NCI-H82 treated with DMSO at 0.1 percent for 48 hours (cell line): ENCODE results near the gene SND1.

Experiments
- DNase-seq: peaks from one replicate; lab custom pipeline; 2025; ENCODE audit not compliant: unreplicated experiment; lab: John Stamatoyannopoulos, UW

The SND1 gene

GRCh38 chr7:128007303-128007680 is 355.3 kb downstream of the SND1 start:
- DNase-seq = no peak

DNA sequence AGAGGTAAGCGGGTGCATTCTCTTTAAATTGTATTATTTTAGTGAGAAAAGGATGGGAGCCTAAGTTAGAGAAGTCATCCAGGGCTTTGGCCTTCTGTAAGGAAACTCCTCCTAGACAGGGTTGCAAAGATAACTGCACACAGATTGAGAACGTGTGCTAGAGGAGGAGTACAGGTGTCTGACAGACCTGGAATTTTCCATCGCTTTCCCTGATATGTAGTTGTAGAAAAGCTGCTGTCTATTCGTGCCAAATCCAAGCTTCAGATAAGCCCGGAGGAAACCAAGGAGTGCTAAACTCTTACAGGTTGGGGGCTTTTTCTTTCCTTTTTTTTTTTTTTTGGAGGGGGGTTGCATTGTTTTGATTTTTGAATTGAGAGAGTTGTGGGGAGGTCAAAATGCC is 356.1 kb downstream of the SND1 start:
- no peak for DNase-seq

DNA sequence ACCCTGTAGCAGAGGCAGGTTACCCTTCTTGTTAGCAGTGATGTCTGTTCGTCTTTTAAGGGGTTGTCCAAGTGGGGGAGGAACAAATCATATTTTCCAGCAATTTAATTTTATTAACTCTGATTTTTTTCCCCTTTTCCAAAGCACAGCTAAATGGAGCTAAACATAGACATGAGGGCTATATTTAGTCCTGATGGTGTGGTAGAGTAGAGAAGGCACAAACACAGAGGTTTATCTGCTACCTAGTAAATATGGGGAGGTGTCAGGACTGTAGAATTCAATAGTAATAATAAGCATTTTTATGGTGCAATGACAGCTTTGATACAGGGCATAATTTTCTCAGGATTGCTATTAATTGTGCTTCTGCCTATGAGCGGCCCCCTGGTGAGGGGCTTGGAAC is 356.8 kb downstream of the SND1 start:
- no peak for DNase-seq

DNA sequence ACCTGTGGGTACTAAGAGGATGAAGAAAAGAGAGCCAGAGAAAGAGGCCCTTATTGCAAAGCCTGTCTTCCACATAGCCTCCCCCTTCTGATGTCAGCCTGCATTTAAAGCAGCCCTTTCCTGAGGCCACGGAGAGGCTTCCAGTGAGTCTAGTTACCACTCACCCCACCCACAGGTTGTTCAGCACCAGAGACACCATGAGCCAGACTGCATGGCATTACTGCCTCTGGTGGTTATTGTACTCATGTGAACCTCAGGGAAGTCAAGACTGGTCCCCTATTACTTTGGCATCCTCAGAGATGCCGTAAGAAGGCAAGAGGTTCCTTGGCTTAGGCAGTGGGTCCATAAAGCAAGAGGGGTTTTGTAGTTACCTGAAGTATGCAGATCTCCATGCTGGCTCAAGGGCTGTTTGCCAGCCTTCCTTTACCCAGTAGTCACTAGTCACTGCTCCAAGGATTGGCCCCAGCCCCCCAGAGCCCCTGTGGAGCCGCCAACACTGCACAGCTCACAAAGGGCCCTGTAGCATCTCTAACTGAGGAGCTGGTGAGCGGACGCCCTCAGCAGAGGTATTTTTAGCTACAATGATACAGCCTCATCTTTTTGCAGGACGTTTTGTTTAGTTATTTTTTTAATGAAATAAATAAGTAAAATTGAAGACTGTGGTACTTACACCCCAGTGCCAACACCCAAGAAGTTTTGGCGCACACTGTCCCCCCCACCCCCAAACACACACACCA is 358.6 kb downstream of the SND1 start:
- no peak for DNase-seq

DNA sequence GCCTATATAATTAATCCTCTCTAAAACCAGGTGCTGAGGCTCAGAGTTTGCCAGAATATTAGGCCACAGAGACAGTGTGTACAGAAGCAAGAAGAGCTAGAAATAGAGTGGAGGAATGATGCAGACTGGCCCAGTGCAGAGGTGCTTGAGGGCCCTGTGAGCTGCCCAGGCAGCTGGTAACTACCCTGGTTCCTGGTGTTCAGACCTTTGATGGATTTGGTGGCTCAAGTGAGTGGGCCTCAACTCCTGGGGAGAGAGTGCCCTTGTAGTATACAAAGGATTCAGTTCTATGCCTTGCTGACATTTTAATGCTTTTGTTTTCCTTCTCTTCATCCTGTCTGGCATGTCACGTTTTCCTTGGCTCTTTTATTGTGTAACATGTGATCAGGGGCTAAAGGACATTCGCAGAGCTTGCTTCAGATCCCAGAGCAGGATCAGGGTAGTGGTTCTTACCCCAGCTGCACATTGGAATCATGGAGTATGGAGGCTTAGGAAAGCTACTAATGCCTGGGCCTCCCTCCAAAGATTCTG is 359.2 kb downstream of the SND1 start:
- DNase-seq = no peak

DNA sequence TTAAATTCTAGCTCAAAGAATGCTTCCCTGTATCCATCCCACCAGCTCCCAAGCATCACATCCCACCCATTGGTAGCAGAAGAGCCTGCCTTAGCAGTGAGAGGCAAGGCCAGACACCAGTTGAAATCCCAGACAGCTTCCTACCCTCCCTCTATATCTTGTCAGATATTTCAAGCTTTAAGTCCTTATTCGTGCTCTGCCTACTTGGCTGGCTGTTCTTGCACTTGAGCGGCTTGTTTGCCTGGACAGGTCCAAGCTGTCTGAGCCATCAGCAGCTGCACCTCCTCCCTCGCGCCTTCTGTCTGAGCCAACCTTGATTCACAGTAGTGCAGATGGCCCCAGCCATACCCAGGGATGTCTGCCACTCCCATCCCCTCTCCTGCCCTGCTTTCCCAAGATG is 362.8 kb downstream of the SND1 start:
- no peak for DNase-seq

GRCh38 chr7:128017460-128017859 is 365.5 kb downstream of the SND1 start:
- no peak for DNase-seq

- DNase-seq = no peak
These were observed 366.2 kb downstream of the SND1 start for GRCh38 chr7:128017862-128018845.

- no peak for DNase-seq
These were observed 367.3 kb downstream of the SND1 start for GRCh38 chr7:128019288-128019687.

DNA sequence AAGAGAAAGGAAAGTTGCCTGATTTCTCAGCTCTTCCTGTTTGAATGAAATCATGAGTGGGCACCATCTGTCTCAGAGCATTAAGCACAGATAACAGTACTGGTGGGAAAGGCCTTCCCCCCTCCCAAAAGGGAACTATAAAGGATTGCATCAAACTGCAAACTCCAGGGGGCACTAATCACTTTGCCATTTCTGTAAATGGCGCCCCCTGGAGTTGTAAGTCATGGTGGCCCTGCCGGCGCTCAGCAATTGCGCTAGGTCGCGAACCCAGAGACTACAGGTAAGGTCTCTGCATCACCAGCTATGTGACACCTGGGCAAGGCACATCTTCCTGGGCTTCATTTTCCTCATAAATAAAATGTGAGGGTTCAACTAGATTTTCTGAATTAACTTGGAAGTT is 368.2 kb downstream of the SND1 start:
- DNase-seq = no peak

DNA sequence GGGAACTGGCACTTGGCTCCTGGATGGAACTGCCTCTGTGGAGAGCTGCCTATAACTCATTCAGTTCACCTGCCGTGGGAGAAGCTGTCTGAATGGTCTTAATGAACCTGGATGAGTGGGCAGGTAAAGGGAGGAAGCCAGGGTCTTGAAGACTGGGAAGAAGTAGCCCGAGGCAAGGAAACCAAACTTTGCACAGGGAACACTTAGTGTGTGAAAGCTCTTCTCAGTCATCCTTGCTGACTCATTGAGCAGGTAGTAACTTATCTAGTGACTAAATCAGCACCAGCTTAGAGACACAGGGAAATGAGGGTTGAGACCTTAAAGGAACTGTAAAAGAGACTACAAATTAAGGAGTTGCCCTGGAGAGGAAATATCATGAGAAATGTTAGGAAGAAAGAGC is 369.4 kb downstream of the SND1 start:
- no peak for DNase-seq

DNA sequence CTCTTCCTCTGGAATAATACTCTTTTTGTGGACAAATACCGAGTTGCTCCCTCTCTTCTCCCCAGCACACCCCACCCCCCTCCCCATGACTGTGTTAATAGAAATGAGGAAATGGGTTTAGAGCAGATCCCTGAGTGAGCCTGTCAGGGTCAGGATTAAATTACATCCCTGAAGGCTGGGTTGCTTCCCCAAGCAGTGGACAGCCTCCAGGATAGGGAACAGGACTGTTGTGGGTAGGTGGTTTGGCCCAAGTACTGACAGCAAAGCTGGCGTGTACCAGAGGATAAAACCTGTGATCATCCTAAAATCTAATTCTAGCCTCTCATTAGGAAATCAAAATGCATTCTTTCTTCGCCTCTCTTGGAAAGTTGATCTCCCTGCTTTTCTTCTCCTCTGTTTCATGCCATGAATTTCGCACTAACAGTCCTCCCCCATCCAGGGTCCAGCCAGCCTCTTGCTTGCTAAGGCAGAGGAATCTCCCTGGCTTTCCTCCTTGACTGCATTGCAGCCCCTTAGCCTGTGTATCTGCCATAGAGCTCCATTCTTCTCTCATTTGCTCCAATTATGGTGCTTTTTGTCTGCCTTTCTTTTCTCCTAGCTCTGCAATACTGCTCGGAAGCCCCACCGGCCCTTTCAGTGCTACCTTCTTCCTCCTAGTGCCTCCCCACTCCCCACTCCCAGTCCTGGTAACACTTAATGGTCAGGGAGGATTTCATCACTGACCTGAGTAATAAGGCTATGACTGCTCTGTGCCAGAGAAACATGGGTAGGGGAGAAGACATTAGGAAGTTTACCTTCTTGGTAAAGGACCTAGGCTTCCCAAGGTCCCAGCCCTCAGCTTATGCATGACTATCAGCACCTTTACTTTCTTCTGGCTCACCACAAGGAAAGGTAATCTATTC is 370.9 kb downstream of the SND1 start:
- DNase-seq = no peak

GRCh38 chr7:128024151-128024550 is 372.2 kb downstream of the SND1 start:
- no peak for DNase-seq

DNA sequence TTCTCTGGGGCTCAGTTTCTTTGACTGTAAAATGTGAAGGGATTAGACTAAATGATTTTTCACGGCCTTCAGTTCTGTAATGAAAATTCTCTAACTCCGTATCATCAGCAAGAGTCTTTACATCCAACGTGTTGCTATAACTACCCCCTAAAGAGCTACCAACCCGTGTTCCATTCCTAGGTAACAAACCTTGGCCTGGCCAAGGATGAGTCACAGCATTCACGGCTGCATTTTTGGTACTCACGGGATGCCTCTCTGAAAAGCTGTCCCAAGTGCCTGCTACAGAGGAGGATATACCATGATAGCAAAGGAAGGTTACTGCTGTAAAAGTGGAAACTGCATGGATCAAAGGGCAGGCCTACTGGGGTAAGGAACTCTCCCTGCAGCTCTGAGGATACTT is 373.4 kb downstream of the SND1 start:
- DNase-seq = no peak

- DNase-seq = no peak
These were observed 373.8 kb downstream of the SND1 start for GRCh38 chr7:128025819-128026218.

- DNase-seq = no peak
These were observed 374.6 kb downstream of the SND1 start for GRCh38 chr7:128026551-128026950.

DNA sequence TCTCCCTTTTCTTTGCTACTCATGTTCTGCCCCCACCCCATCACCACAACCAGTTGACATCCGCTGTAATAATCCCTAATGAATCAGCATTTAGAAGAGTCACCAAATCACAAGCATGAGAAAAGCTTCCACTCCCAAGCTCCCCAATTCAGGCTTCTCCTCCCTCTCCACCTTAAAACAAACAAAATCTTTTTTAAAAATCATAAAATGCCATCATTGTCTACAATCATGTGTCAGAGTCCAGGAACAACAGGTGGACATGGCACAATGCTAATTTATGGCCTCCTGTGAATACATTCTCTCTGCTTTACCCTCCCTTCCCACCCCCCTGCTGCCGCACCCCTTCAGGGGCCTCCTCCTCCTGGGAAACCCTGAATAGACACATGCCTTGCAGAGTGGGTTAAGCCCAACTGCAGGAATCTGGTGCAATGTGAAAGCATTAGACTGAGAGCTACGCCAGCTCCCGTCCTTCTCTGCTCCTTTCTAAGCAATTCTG is 375.5 kb downstream of the SND1 start:
- no peak for DNase-seq

GRCh38 chr7:128029405-128029995 is 377.5 kb downstream of the SND1 start:
- no peak for DNase-seq

GRCh38 chr7:128030263-128030653 is 378.3 kb downstream of the SND1 start:
- DNase-seq = no peak
